Large intestine (tissue), 3 donors: ENCODE results near the gene ATP2A3. TPM values are rescaled to one million over a fixed set of nuclear protein-coding genes. Genes with fewer than 3 reads are reported as not detected.
"Not testable (repeated sequence)": the region's sequence is repeated elsewhere in the genome, so short reads cannot be mapped to it uniquely, and the experiment has no call there.

Source experiments
- DNase-seq, 2 donors: peaks; one replicate each; pipeline versions ENCODE4 v3.0.0 to v3.0.0-alpha.2; 2013
- H3K27ac ChIP-seq: one replicate; pipeline ENCODE4 v1.5.1; 2013; ENCODE audit warnings: low read length
- H3K27me3 ChIP-seq: 2 replicates; pipeline ENCODE4 v1.6.1; 2013; ENCODE audit warnings: low read length; ENCODE audit not compliant: control insufficient read depth, insufficient read depth
- H3K36me3 ChIP-seq: 2 replicates; pipeline ENCODE4 v1.6.1; 2013; ENCODE audit warnings: low read length; ENCODE audit not compliant: control insufficient read depth, insufficient read depth
- H3K4me1 ChIP-seq: one replicate; pipeline ENCODE4 v1.6.1; 2013; ENCODE audit warnings: low read length; ENCODE audit not compliant: control insufficient read depth, insufficient read depth
- H3K4me3 ChIP-seq: one replicate; pipeline ENCODE4 v1.5.1; 2013; ENCODE audit warnings: low read length
- H3K9me3 ChIP-seq: one replicate; pipeline ENCODE4 v1.6.1; 2013; ENCODE audit warnings: mild to moderate bottlenecking, low read depth, low read length, moderate library complexity; ENCODE audit not compliant: control insufficient read depth
- WGBS: methylation state at CpG from one replicate; pipeline ENCODE4 v1.1.5; 2013; ENCODE audit warnings: low lambda C conversion rate; ENCODE audit not compliant: insufficient coverage; 5-methylcytosine and 5-hydroxymethylcytosine counted together
- polyA plus RNA-seq: library from polyadenylated mRNA; unstranded; fragments of 120-200 nt; gene quantifications from one replicate; pipeline ENCODE4 v1.2.1, GENCODE V29; 2013

The ATP2A3 gene
- polyA plus RNA-seq, 1 donor: 44.4 TPM

DNA sequence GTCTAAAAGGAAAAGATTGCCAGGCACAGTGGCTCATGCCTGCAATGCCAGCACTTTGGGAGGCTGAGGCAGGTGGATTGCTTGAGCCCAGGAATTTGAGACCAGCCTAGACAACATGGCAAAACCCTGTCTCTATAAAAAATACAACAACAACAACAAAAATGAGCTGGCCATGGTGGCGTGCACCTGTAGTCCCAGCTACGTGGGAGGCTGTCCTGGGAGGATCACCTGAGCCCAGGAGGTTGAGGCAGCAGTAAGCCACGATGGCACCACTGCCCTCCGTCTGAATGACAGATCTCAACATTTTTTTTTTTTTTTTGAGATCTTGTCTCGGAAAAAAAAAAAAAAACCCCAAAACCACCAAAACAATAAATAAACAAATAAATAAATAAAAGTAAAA, 28.1 kb upstream of the ATP2A3 start:
- Histone ChIP-seq H3K27ac (no peak overlapping the region), H3K9me3 (no peaks in the 10 kb centered on the region), H3K4me3 (no peak overlapping the region), H3K4me1 (peaks cover 4% of the 10 kb centered on the region), H3K27me3 (no peaks in the 10 kb centered on the region), H3K36me3 (no peaks in the 10 kb centered on the region)
- DNase-seq: no peak
- 93% methylated on average over 3 of the region's 5 CpGs for WGBS

DNA sequence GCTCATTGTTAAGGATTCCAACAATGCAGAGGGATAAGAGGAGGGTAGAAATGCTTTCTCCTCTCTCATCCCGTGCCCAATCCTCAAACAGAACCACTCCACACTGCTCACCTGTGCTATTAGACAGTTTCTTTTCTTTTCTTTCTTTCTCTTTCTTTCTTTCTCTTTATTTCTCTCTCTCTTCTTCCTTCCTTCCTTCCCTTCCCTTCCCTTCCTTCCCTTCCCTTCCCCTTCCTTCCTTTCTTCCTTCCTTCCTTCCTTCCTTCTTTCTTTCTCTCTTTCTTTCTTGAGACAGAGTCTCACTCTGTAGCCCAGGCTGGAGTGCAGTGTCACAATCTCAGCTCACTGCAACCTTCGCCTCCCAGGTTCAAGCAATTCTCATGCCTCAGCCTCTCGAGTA, 27.5 kb upstream of the ATP2A3 start:
- 82% methylated on average over 2 of the region's 3 CpGs for WGBS
- H3K4me3 ChIP-seq, DNase-seq, H3K36me3 ChIP-seq, H3K27me3 ChIP-seq, H3K27ac ChIP-seq, H3K9me3 ChIP-seq: not testable (repeated sequence)
- H3K4me1 ChIP-seq: peaks cover 10% of the 10 kb centered on the region

DNA sequence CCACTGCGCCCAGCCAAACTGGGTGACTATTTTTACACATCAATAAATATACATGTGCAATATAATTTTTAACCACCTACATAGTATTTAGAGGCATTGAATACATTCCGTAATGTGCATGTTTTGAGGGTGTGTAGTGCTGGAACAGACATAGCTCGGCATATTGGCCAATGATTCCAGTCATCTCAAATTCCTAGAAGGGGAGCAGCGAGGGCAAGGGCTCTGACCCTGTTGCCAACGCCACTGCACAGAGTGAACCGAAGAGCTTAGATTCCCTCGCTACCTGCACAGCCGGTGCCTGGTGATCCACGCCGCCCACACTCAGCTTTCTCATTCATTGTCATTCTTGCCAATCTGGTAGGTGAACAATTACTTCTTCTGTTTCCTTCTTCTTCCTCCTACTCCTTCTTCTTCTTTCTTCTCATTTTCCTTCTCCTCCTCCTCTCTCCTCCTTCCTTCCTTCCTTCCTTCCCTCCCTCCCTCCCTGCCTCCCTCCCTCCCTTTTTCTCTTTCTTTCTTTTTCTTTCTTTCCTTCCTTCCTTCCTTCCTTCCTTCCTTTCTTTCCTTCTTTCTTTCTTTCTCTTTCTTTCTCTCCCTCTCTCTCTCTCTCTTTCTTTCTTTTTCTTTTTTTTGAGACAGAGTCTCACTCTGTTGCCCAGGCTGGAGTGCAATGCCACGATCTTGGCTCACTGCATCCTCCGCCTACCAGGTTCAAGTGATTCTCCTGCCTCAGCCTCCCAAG, 26.3 kb upstream of the ATP2A3 start:
- 100% methylated on average over 2 of the region's 12 CpGs for WGBS
- DNase-seq: no peak
- Histone ChIP-seq H3K27ac (no peak overlapping the region), H3K4me1 (peaks cover 14% of the 10 kb centered on the region), H3K4me3 (no peak overlapping the region), H3K27me3 (no peaks in the 10 kb centered on the region), H3K36me3 (no peaks in the 10 kb centered on the region), H3K9me3 (no peaks in the 10 kb centered on the region)

DNA sequence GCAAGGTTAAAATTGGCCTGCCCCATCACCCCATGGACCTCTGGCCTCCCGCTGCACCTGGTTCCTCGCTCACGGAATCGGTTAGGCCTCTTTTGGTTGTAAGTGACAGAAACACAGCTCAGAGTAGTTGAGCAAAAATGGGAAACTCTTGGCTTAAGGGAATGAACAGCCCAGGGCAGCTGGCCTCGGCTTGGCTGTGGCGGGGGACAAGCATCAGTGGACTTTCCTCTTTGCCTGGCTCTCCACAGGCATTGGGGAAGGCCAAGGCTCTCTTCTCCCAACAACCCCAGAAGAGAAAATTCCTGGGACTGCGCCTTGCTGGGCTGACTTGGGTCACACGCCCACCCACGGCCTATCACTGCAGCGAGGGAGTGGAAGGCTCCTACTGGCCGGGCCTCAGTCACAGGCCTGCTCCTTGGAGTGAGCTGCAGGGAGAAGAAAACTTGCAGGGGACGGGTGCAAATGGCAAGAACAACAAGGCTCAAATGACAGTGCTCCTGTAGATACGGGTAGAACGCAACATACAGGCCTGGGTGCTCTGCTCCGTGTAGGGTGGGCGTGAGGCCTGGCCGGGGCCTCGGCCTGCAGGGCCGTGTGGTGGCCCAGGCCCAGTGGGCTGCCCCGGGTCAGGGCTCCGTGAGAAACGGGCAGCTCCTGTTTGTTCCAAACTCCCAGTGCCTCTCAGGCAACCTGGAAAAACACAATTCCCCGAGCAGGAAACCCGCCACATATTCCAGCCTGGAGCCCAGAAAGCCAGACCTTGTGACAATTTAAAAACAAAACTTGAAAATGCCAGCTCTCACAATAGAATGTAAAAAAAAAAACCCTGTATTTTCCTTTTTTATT, 25.0 kb upstream of the ATP2A3 start:
- H3K4me3 ChIP-seq: no peak overlapping the region
- WGBS: no CpG with 5 or more reads among the region's 24 CpGs
- H3K4me1 ChIP-seq: peaks cover 14% of the 10 kb centered on the region
- H3K27ac ChIP-seq: no peak overlapping the region
- no peaks in the 10 kb centered on the region for H3K27me3 ChIP-seq
- H3K36me3 ChIP-seq: no peaks in the 10 kb centered on the region
- no peak for DNase-seq
- H3K9me3 ChIP-seq: no peaks in the 10 kb centered on the region

DNA sequence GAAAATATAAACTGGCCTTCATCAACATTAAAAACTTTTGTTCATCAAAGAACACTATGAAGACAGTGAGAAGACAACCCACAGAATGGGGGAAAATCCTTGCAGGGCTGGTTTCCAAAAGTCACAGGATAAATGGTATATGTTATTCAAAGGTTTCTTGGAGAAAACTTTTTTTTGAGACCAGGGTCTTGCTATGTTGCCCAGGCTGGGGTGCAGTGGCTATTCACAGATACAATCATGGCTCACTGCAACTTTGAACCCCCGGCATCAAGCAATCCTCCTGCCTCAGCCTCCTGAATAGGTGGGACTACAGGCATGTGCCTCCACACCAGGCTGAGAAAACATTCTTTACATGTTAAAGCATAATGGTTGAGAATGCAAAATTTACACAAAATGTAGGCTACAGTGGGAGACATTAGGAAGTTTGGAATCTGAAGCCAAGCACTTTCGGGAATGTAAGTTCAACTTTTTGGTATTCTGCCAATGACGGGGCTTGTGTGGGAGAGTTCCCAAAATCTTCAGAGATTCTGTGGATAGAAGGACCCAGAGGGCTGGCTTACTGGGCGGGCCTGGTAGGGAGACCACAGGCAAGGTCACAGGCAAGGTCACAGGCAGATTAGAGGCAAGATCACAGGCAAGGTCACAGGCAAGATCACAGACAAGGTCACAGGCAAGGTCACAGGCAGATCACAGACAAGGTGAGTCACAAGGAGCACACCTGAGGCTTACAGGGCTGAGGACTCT, 24.2 kb upstream of the ATP2A3 start:
- Histone ChIP-seq H3K27ac (no peak overlapping the region), H3K4me1 (peaks cover 17% of the 10 kb centered on the region), H3K36me3 (no peaks in the 10 kb centered on the region), H3K9me3 (no peaks in the 10 kb centered on the region), H3K27me3 (no peaks in the 10 kb centered on the region), H3K4me3 (no peak overlapping the region)
- WGBS: no CpG with 5 or more reads among the region's 4 CpGs
- no peak for DNase-seq

DNA sequence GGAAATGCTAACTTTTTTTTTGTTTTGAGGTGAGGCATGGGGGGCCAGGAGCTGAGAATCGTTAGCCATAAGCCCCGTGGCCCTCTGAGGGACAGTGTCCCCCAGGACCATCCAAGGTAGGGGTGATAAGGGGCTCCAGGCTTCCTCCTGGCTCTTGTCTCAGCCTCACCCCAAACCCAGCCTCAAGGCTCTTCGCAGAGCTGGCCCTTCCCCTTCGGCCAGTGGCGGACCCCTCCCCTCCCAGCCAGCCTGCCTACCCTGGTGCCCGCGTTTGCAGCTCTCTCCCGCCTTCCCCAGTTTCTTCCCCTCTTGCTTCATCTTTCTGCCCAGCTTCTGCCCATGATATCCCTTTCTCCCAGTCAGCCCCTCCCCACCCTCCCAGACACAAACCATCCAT, 22.7 kb upstream of the ATP2A3 start:
- WGBS: no CpG with 5 or more reads among the region's 8 CpGs
- H3K27ac ChIP-seq: no peak overlapping the region
- H3K4me1 ChIP-seq: peaks cover 17% of the 10 kb centered on the region

DNA sequence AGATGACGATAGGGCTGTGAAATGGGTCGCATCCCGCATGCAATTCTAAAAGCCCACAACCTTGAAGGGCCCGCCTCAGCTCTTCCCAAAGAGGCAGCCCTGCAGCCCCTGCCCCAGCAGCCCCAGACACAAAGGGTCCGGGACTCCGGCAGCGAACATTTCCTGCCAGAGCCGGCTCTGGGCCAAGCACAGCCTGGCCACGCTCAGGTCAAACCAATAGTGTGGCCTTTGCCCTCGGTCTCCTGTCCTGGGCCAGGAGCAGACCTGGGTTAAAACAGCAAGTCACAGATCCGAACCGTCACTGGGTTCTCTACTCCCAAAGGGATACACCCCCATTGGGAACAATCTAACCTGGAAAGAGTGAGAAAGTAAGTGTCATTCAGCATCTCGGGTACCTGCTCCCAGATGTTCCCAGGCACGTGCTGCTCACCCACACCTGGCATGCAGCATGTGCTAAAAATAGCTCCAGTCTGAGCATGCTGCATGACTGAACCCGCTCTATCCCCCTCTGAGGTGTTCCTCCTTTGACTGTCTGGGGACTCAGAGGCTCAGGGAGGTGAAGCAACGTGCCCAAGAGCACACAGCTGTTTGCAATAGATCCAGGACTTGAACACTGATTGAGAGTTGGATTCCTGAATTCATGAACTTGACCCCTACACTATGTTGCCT, 22.2 kb upstream of the ATP2A3 start:
- no peaks in the 10 kb centered on the region for H3K27me3 ChIP-seq
- no peaks in the 10 kb centered on the region for H3K9me3 ChIP-seq
- no peak overlapping the region for H3K27ac ChIP-seq
- H3K36me3 ChIP-seq: no peaks in the 10 kb centered on the region
- no peak overlapping the region for H3K4me3 ChIP-seq
- peaks cover 17% of the 10 kb centered on the region for H3K4me1 ChIP-seq
- DNase-seq: no peak
- no CpG with 5 or more reads among the region's 16 CpGs for WGBS

More for the DNA sequence above, 22.7 kb upstream of the ATP2A3 start:
- Histone ChIP-seq H3K9me3 (no peaks in the 10 kb centered on the region), H3K27me3 (no peaks in the 10 kb centered on the region), H3K4me3 (no peak overlapping the region), H3K36me3 (no peaks in the 10 kb centered on the region)
- DNase-seq: no peak

DNA sequence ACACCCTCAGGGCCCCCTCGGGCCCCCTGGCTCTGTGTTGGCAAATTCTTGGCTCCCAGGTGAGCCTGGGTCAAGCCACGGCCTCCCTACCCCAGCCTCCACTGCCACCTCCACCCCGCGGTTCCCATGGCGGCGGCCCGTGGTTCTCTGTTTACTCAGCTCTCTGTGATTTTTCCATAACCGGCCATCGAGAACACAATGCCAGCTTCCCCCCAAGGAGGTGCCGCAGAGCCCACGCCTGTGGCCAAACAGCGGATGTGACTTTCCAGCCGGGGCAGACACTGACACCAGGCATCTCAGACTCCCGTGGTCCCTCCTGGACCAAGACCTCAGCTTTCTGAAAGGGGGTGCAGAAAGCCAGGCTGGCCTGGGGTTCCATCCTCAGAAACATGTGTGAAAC, 21.6 kb upstream of the ATP2A3 start:
- Histone ChIP-seq H3K4me3 (no peak overlapping the region), H3K36me3 (no peaks in the 10 kb centered on the region), H3K27me3 (no peaks in the 10 kb centered on the region), H3K4me1 (peaks cover 17% of the 10 kb centered on the region), H3K9me3 (no peaks in the 10 kb centered on the region), H3K27ac (no peak overlapping the region)
- no CpG with 5 or more reads among the region's 14 CpGs for WGBS
- no peak for DNase-seq

DNA sequence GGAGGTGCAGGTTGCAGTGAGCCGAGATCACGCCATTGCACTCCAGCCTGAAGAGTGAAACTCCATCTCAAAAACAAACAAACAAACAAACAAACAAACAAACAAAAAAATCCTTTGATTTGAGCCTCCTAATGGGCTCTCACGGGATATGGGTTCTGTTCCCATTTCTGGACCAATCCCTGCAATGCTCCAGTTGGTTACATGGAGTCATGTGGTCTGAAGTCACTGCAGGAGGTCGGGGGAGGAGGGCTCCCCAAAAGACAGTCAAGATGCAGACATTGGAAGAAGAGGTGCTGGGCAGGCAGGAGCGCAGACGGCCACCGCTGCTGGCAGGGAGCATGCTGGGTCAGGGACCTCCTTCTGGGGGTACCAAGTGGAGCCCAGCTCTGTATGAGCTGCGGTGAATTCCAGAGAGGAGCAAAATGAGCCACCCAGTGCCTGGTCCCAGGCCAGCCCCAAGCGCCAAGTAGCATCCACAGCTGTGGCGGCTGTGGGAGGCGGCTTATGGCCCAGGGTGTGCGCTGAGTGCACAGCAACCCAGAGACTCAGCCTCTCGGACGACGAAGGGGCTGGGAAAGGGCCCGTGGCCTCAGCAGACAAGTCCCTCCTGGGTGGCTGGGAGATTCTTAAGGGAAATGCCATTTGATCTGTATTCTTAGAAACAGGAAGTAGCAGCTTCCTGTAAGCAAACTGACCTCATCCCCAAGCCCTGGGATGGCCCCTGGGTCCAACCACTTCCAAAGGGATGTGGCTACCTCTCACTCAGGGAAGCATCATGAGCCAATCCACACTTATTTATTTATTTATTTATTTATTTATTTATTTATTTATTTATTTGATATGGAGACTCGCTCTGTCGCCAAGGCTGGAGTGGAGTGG, 19.6 kb upstream of the ATP2A3 start:
- H3K27ac ChIP-seq: no peak overlapping the region
- H3K4me1 ChIP-seq: peaks cover 17% of the 10 kb centered on the region
- H3K27me3 ChIP-seq: no peaks in the 10 kb centered on the region
- no peak overlapping the region for H3K4me3 ChIP-seq
- no peaks in the 10 kb centered on the region for H3K36me3 ChIP-seq
- no peak for DNase-seq
- WGBS: 100% methylated on average over 2 of the region's 18 CpGs
- no peaks in the 10 kb centered on the region for H3K9me3 ChIP-seq
